SK-N-SH (cell line): ENCODE measurements around the gene MTCH1. TPM values are rescaled to one million over a fixed set of nuclear protein-coding genes. Genes with fewer than 3 reads are reported as not detected.
A peak's percentile ranks its signal among the peaks of the same experiment; 100 is the strongest.

Source experiments
- CTCF ChIA-PET: fragments of 300-600, 350-600 bp; formaldehyde crosslinking; extraction: SDS; loops from one replicate; lab custom pipeline; 2021; lab: Yijun Ruan, JAX
- POLR2A ChIA-PET: fragments of 350-600 bp; sonication (Branson Sonifier 250); formaldehyde crosslinking; extraction: SDS; loops from one replicate; lab custom pipeline; 2020; ENCODE audit warnings: antibody characterized with exemption, inconsistent platforms; lab: Yijun Ruan, JAX
- DNase-seq: peaks from one replicate; pipeline ENCODE4 v3.0.0; 2012
- H2AFZ ChIP-seq: fragments of 200-600 bp; sonication (generic); 2 replicates; pipeline ENCODE4 v1.8.1; 2016; ENCODE audit warnings: antibody characterized with exemption, mild to moderate bottlenecking, low read depth
- H3F3A ChIP-seq: fragments of 200-600 bp; sonication (generic); replicated peaks from 2 replicates; pipeline ENCODE3; 2016; ENCODE audit warnings: antibody characterized with exemption, mild to moderate bottlenecking; ENCODE audit not compliant: insufficient read depth
- H3K27ac ChIP-seq, 2 experiments: fragments of 200-500 bp in 1 of 2; fragments of 200-600 bp in 1 of 2; sonication (Bioruptor generic) in 1 of 2; sonication (generic), shearing (Covaris generic) in 1 of 2; 2 replicates each; pipeline versions ENCODE4 v1.5.1 to v1.6.1; 2014 to 2016; ENCODE audit warnings: low read depth in 2 of 2, inconsistent platforms in 1 of 2, low read length in 1 of 2, mild to moderate bottlenecking in 1 of 2, mixed read lengths in 1 of 2
- H3K27me3 ChIP-seq: fragments of 200-600 bp; sonication (generic), shearing (Covaris generic); 2 replicates; pipeline ENCODE4 v1.6.1; 2016; ENCODE audit warnings: mixed run types; ENCODE audit not compliant: insufficient read depth
- H3K36me3 ChIP-seq, 2 experiments: fragments of 200-500 bp in 1 of 2; fragments of 200-600 bp in 1 of 2; sonication (Bioruptor generic) in 1 of 2; sonication (generic) in 1 of 2; replicated peaks in 1 of 2; 2 replicates each; pipeline versions ENCODE3 to v1.5.1; 2014 to 2016; ENCODE audit warnings: low read length in 1 of 2, mild to moderate bottlenecking in 1 of 2; ENCODE audit not compliant: insufficient read depth in 2 of 2, control insufficient read depth in 1 of 2
- H3K4me1 ChIP-seq, 2 experiments: fragments of 200-500 bp in 1 of 2; fragments of 200-600 bp in 1 of 2; sonication (Bioruptor generic) in 1 of 2; sonication (generic), shearing (Covaris generic) in 1 of 2; 2 replicates each; pipeline versions ENCODE4 v1.5.1 to v1.6.1; 2014 to 2016; ENCODE audit warnings: low read depth in 1 of 2, low read length in 1 of 2, mixed run types in 1 of 2; ENCODE audit not compliant: insufficient read depth in 2 of 2, control insufficient read depth in 1 of 2
- H3K4me2 ChIP-seq: fragments of 200-600 bp; sonication (generic), shearing (Covaris generic); 2 replicates; pipeline ENCODE4 v1.6.1; 2017; ENCODE audit warnings: mixed run types
- H3K4me3 ChIP-seq, 2 experiments: fragments of 200-500 bp in 1 of 2; fragments of 200-600 bp in 1 of 2; sonication (Bioruptor generic) in 1 of 2; sonication (generic), shearing (Covaris generic) in 1 of 2; 2 replicates each; pipeline versions ENCODE4 v1.5.1 to v1.8.1; 2014 to 2016; ENCODE audit warnings: low read depth in 2 of 2, inconsistent platforms in 1 of 2, low read length in 1 of 2, mild to moderate bottlenecking in 1 of 2, mixed read lengths in 1 of 2, moderate library complexity in 1 of 2
- H3K79me2 ChIP-seq: fragments of 200-600 bp; sonication (generic); 2 replicates; pipeline ENCODE4 v1.8.1; 2017; ENCODE audit warnings: mild to moderate bottlenecking; ENCODE audit not compliant: insufficient read depth
- H3K9ac ChIP-seq: fragments of 200-600 bp; sonication (generic); 2 replicates; pipeline ENCODE4 v1.6.1; 2017; ENCODE audit warnings: mixed run types
- H3K9me2 ChIP-seq: fragments of 200-600 bp; sonication (generic); 2 replicates; pipeline ENCODE4 v1.6.1; 2017; ENCODE audit warnings: mixed run types
- H3K9me3 ChIP-seq: fragments of 200-600 bp; sonication (generic); 2 replicates; pipeline ENCODE4 v1.6.1; 2017; ENCODE audit warnings: mixed run types, mild to moderate bottlenecking, moderate library complexity
- H4K20me1 ChIP-seq: fragments of 200-600 bp; sonication (generic); 2 replicates; pipeline ENCODE4 v1.6.1; 2017; ENCODE audit warnings: mild to moderate bottlenecking, mixed run types; ENCODE audit not compliant: insufficient read depth
- CHD2 ChIP-seq: fragments of 150-350 bp; IDR thresholded peaks from 2 replicates; pipeline ENCODE4 v1.6.1; 2018; ENCODE audit warnings: low read length; ENCODE audit not compliant: partially characterized antibody
- EP300 ChIP-seq, 2 experiments: IDR thresholded peaks; 2 replicates each; pipeline versions ENCODE4 v1.4.0 to v1.6.1; 2012; ENCODE audit warnings: borderline replicate concordance in 1 of 2, low read depth in 1 of 2, low read length in 1 of 2
- EZH2phosphoT487 ChIP-seq: fragments of 200-600 bp; sonication (generic); IDR thresholded peaks from 2 replicates; pipeline ENCODE4 v1.6.1; 2017; ENCODE audit warnings: low read depth, mixed run types, mild to moderate bottlenecking, antibody characterized with exemption, moderate library complexity, borderline replicate concordance
- FOSL2 ChIP-seq: IDR thresholded peaks from 2 replicates; pipeline ENCODE4 v1.4.0; 2012; ENCODE audit warnings: low read depth, mild to moderate bottlenecking, moderate library complexity, borderline replicate concordance
- FOXM1 ChIP-seq: IDR thresholded peaks from 2 replicates; pipeline ENCODE4 v1.4.0; 2012; ENCODE audit warnings: low read depth, mild to moderate bottlenecking
- GATA2 ChIP-seq: sonication (generic); formaldehyde crosslinking; IDR thresholded peaks from 2 replicates; pipeline ENCODE4 v1.5.0; 2020; ENCODE audit warnings: mild to moderate bottlenecking, missing genetic modification reagents
- JUND ChIP-seq: IDR thresholded peaks from 2 replicates; pipeline ENCODE4 v1.4.0; 2012
- MEF2A ChIP-seq: IDR thresholded peaks from 2 replicates; pipeline ENCODE4 v1.4.0; 2012; ENCODE audit warnings: low read depth, borderline replicate concordance
- NFIC ChIP-seq: IDR thresholded peaks from 2 replicates; pipeline ENCODE4 v1.4.0; 2012; ENCODE audit warnings: borderline replicate concordance
- NRF1 ChIP-seq: IDR thresholded peaks from 2 replicates; pipeline ENCODE4 v1.6.1; 2012; ENCODE audit warnings: low read depth, mild to moderate bottlenecking, low read length
- POLR2AphosphoS5 ChIP-seq: IDR thresholded peaks from 2 replicates; pipeline ENCODE4 v1.6.1; 2012; ENCODE audit warnings: low read depth, low read length
- RAD21 ChIP-seq: IDR thresholded peaks from 2 replicates; pipeline ENCODE4 v1.6.1; 2012; ENCODE audit warnings: mild to moderate bottlenecking, low read length
- RCOR1 ChIP-seq: fragments of 150-350 bp; IDR thresholded peaks from 2 replicates; pipeline ENCODE4 v1.6.1; 2017; ENCODE audit warnings: antibody characterized with exemption, low read length
- RFX5 ChIP-seq: IDR thresholded peaks from 2 replicates; pipeline ENCODE4 v1.6.1; 2012; ENCODE audit warnings: mild to moderate bottlenecking, improper control_type of control experiment, low read length
- RXRA ChIP-seq: IDR thresholded peaks from 2 replicates; pipeline ENCODE4 v1.4.0; 2012; ENCODE audit warnings: low read depth, mild to moderate bottlenecking, borderline replicate concordance
- SIN3A ChIP-seq: IDR thresholded peaks from 2 replicates; pipeline ENCODE4 v1.6.1; 2012; ENCODE audit warnings: low read depth, mild to moderate bottlenecking, low read length, moderate library complexity, borderline replicate concordance
- SMC3 ChIP-seq: IDR thresholded peaks from 2 replicates; pipeline ENCODE4 v1.6.1; 2012; ENCODE audit warnings: low read depth, low read length, improper control_type of control experiment
- TAF1 ChIP-seq: IDR thresholded peaks from 2 replicates; pipeline ENCODE4 v1.6.1; 2012; ENCODE audit warnings: low read depth, mild to moderate bottlenecking, low read length, moderate library complexity, borderline replicate concordance
- TEAD4 ChIP-seq: IDR thresholded peaks from 2 replicates; pipeline ENCODE4 v1.4.0; 2012; ENCODE audit warnings: mild to moderate bottlenecking, borderline replicate concordance; ENCODE audit not compliant: insufficient read depth
- WGBS: methylation state at CpG from one replicate; pipeline ENCODE4 v1.1.6; 2017; ENCODE audit warnings: low lambda C conversion rate; 5-methylcytosine and 5-hydroxymethylcytosine counted together
- polyA plus RNA-seq, 3 experiments: library from polyadenylated mRNA; depleted of rRNA; stranded (reverse); fragments of >200 nt; gene quantifications; 2 replicates each; pipeline ENCODE4 v1.2.3, GENCODE V29; 2012
- TF ChIP-seq, protein P1 (sequence below): fragments of 200-600 bp; sonication (generic); IDR thresholded peaks from 2 replicates; pipeline ENCODE4 v1.6.1; 2017; ENCODE audit warnings: antibody characterized with exemption, mild to moderate bottlenecking, moderate library complexity
- TF ChIP-seq, protein P2 (sequence below): IDR thresholded peaks from 2 replicates; pipeline ENCODE4; 2012
- TF ChIP-seq, protein P3 (sequence below): IDR thresholded peaks from 2 replicates; pipeline ENCODE4 v1.4.0; 2012; ENCODE audit warnings: low read depth, borderline replicate concordance
- TF ChIP-seq, protein P4 (sequence below): fragments of 150-350 bp; IDR thresholded peaks from 2 replicates; pipeline ENCODE4 v1.6.1; 2016; ENCODE audit warnings: mild to moderate bottlenecking, low read depth, low read length

The MTCH1 gene, protein sequence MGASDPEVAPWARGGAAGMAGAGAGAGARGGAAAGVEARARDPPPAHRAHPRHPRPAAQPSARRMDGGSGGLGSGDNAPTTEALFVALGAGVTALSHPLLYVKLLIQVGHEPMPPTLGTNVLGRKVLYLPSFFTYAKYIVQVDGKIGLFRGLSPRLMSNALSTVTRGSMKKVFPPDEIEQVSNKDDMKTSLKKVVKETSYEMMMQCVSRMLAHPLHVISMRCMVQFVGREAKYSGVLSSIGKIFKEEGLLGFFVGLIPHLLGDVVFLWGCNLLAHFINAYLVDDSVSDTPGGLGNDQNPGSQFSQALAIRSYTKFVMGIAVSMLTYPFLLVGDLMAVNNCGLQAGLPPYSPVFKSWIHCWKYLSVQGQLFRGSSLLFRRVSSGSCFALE
- polyA plus RNA-seq (2012; rRNA removed), result 137 and 151 TPM in 2 replicates
- 105 and 130 TPM in 2 replicates for polyA plus RNA-seq (2012; cell fraction: cytosol; rRNA removed)
- polyA plus RNA-seq (2012; cell fraction: nucleus; rRNA removed), result 211 and 216 TPM in 2 replicates

DNA sequence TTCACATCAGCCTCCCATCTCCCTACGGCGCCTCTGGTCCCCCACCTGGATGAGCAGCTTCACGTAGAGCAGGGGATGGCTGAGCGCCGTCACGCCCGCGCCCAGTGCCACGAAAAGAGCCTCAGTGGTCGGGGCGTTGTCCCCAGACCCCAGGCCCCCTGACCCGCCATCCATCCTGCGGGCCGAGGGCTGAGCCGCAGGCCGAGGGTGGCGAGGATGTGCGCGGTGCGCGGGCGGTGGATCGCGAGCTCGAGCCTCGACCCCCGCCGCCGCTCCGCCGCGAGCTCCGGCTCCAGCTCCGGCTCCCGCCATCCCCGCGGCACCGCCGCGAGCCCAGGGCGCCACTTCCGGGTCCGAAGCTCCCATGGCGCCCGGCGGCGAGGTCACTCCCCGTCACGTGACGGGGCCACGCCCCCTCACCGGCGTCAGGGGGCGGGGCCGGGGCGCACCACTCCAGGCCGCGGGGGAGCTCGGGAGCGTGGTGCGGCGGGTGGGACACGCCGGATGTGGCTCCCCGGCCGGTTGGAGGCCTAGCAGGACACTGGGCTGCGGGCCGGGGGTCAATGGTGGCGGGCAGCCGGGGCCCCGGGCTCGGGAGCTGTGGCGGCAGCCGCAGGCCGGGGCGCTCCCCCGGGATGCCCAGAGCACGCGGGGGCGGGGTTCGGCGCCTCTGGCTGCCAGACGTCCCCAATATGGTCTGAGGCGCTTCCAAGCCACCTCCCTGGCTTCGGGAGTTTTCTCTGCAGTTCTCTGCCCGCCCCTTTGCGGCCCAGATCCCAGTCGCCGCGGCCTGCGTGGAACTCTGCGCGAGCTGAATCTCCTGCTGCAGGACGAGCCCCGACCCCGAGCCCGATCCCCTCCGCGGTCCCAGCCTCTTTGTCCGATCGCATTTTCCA lies at the start of gene MTCH1:
TSS of gene MTCH1 (minus strand) at position 389 of the 896 bp plus-strand sequence. CDS start at position 366, 23 bp downstream.
- Histone ChIP-seq H3K27me3 (no peaks in the 10 kb centered on the region; the same call in 1 of the 2 replicates), H3K4me3 (peak within 1 kb of the TSS; percentile 93 to 95), H3F3A (no peaks in the 10 kb centered on the region), H3K4me2 (peak within 1 kb of the TSS; percentile 82), H3K9ac (peak within 1 kb of the TSS; percentile 100), H3K4me1 (peaks cover 0 to 21% of the 10 kb centered on the region in 2 experiments; a peak in 2 of 4 replicates), H3K9me3 (no peaks in the 10 kb centered on the region), H3K36me3 (no peaks in the 10 kb centered on the region), H4K20me1 (peaks cover 37% of the 10 kb centered on the region), H3K27ac (peak within 1 kb of the TSS; percentile 64 to 93), H3K79me2 (peaks cover 49% of the 10 kb centered on the region), H3K9me2 (no peaks in the 10 kb centered on the region), H2AFZ (peak within 1 kb of the TSS; percentile 94)
- 2% methylated on average over 32 of the region's 101 CpGs for WGBS
- DNase-seq, result peak; percentile 98
- CTCF ChIA-PET, result interaction anchor here (1.0 to 7.8 kb wide), 7 partner anchors 32 to 220 kb away, joined by 3 to 54 read pairs (median 4); partner anchors contain the start of gene C6orf89
- POLR2A ChIA-PET, result interaction anchor here (0.5 to 2.2 kb wide), 11 partner anchors 11 to 1508 kb away, joined by 3 to 16 read pairs (median 3); partner anchors contain the start of genes C6orf89 and PIM1
- TF ChIP-seq CHD2, result no peak
- TF ChIP-seq, protein P1, sequence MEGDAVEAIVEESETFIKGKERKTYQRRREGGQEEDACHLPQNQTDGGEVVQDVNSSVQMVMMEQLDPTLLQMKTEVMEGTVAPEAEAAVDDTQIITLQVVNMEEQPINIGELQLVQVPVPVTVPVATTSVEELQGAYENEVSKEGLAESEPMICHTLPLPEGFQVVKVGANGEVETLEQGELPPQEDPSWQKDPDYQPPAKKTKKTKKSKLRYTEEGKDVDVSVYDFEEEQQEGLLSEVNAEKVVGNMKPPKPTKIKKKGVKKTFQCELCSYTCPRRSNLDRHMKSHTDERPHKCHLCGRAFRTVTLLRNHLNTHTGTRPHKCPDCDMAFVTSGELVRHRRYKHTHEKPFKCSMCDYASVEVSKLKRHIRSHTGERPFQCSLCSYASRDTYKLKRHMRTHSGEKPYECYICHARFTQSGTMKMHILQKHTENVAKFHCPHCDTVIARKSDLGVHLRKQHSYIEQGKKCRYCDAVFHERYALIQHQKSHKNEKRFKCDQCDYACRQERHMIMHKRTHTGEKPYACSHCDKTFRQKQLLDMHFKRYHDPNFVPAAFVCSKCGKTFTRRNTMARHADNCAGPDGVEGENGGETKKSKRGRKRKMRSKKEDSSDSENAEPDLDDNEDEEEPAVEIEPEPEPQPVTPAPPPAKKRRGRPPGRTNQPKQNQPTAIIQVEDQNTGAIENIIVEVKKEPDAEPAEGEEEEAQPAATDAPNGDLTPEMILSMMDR, result no peak
- TF ChIP-seq, protein P2, sequence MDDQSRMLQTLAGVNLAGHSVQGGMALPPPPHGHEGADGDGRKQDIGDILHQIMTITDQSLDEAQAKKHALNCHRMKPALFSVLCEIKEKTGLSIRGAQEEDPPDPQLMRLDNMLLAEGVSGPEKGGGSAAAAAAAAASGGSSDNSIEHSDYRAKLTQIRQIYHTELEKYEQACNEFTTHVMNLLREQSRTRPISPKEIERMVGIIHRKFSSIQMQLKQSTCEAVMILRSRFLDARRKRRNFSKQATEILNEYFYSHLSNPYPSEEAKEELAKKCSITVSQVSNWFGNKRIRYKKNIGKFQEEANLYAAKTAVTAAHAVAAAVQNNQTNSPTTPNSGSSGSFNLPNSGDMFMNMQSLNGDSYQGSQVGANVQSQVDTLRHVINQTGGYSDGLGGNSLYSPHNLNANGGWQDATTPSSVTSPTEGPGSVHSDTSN, result no peak
- no peak for TF ChIP-seq RAD21
- TF ChIP-seq NFIC, result peak; percentile 8; the same call in 1 of the 2 replicates
- TF ChIP-seq POLR2AphosphoS5, result peak; percentile 77
- peak; percentile 86 for TF ChIP-seq TAF1
- TF ChIP-seq EP300 (IDR thresholded peaks at IDR 0.05; ENCODE audit: borderline replicate concordance in 1 of 2, low read depth in 1 of 2, low read length in 1 of 2), result peak in 1 of 2 experiments; percentile 57; a peak in 1 of 4 replicates
- no peak; the same call in 1 of the 2 replicates for TF ChIP-seq JUND
- TF ChIP-seq, protein P3, sequence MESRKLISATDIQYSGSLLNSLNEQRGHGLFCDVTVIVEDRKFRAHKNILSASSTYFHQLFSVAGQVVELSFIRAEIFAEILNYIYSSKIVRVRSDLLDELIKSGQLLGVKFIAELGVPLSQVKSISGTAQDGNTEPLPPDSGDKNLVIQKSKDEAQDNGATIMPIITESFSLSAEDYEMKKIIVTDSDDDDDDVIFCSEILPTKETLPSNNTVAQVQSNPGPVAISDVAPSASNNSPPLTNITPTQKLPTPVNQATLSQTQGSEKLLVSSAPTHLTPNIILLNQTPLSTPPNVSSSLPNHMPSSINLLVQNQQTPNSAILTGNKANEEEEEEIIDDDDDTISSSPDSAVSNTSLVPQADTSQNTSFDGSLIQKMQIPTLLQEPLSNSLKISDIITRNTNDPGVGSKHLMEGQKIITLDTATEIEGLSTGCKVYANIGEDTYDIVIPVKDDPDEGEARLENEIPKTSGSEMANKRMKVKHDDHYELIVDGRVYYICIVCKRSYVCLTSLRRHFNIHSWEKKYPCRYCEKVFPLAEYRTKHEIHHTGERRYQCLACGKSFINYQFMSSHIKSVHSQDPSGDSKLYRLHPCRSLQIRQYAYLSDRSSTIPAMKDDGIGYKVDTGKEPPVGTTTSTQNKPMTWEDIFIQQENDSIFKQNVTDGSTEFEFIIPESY, result no peak
- TF ChIP-seq, protein P4, sequence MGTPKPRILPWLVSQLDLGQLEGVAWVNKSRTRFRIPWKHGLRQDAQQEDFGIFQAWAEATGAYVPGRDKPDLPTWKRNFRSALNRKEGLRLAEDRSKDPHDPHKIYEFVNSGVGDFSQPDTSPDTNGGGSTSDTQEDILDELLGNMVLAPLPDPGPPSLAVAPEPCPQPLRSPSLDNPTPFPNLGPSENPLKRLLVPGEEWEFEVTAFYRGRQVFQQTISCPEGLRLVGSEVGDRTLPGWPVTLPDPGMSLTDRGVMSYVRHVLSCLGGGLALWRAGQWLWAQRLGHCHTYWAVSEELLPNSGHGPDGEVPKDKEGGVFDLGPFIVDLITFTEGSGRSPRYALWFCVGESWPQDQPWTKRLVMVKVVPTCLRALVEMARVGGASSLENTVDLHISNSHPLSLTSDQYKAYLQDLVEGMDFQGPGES, result no peak
- no peak for TF ChIP-seq FOSL2
- no peak for TF ChIP-seq RFX5
- TF ChIP-seq SIN3A, result peak; percentile 91; the same call in 1 of the 2 replicates
- TF ChIP-seq RXRA, result no peak
- TF ChIP-seq FOXM1, result no peak
- TF ChIP-seq SMC3, result no peak
- no peak for TF ChIP-seq RCOR1
- TF ChIP-seq GATA2 (CRISPR knock-in tag), result no peak
- 0 out of 2 replicates have a peak, but pooled peaks have one; percentile 28 for TF ChIP-seq TEAD4
- no peak for TF ChIP-seq EZH2phosphoT487
- 0 out of 2 replicates have a peak, but pooled peaks have one; percentile 3 for TF ChIP-seq NRF1
- TF ChIP-seq MEF2A, result no peak
